Esophagus squamous epithelium (tissue), 5 donors: ENCODE measurements around the gene MALSU1. TPM values are rescaled to one million over a fixed set of nuclear protein-coding genes. Genes with fewer than 3 reads are reported as not detected.

Experiments
- DNase-seq: peaks from one replicate; lab custom pipeline; 2025; lab: John Stamatoyannopoulos, UW
- H3K27ac ChIP-seq, 4 donors: fragments of 200-600 bp; sonication (generic); one replicate each; pipeline ENCODE4 v1.5.1; 2016 to 2019; ENCODE audit warnings: mild to moderate bottlenecking in 1 of 4
- H3K27me3 ChIP-seq, 4 donors: fragments of 200-600 bp; sonication (generic); 1 replicate in 3 of 4; 2 replicates in 1 of 4; pipeline versions ENCODE4 v1.5.1 to v1.6.0; 2017 to 2021; ENCODE audit warnings: antibody characterized with exemption in 1 of 4
- H3K36me3 ChIP-seq, 3 donors: fragments of 200-600 bp; sonication (generic); one replicate each; pipeline ENCODE4 v1.5.1; 2016 to 2019
- H3K4me1 ChIP-seq, 3 donors: fragments of 200-600 bp; sonication (generic); one replicate each; pipeline ENCODE4 v1.5.1; 2017 to 2019
- H3K4me3 ChIP-seq, 4 donors: fragments of 200-600 bp; sonication (generic); 1 replicate in 3 of 4; 2 replicates in 1 of 4; pipeline ENCODE4 v1.5.1; 2016 to 2019; ENCODE audit warnings: mild to moderate bottlenecking in 2 of 4, moderate library complexity in 1 of 4
- H3K9me3 ChIP-seq, 3 donors: fragments of 200-600 bp; sonication (generic); one replicate each; pipeline ENCODE4 v1.5.1; 2016 to 2019
- POLR2A ChIP-seq, 4 donors: fragments of 450-650 bp; IDR thresholded peaks; one replicate each; pipeline ENCODE4 v1.6.1; 2017; ENCODE audit warnings: antibody characterized with exemption in 4 of 4, mild to moderate bottlenecking in 4 of 4, moderate library complexity in 3 of 4
- WGBS, 2 donors: methylation state at CpG; one replicate each; pipeline ENCODE4 v1.1.5; 2018; 5-methylcytosine and 5-hydroxymethylcytosine counted together
- intact Hi-C: fragments of 100-400 bp; cut with DNase I; formaldehyde crosslinking; loops from one replicate; pipeline ENCODE4 v1.15.0; 2022
- total RNA-seq, 4 donors: library from RNA; depleted of rRNA; stranded (reverse); fragments of >200 nt; gene quantifications; one replicate each; pipeline ENCODE4 v1.1.0, GENCODE V29; 2016
- TF ChIP-seq, protein P1 (sequence below), 6 experiments: fragments of 450-650 bp in 4 of 6; fragments of 200-600 bp in 2 of 6; sonication (generic) in 2 of 6; IDR thresholded peaks; one replicate each; pipeline ENCODE4 v1.5.1; 2016 to 2019; ENCODE audit warnings: antibody characterized with exemption in 6 of 6, mild to moderate bottlenecking in 4 of 6, moderate library complexity in 4 of 6
- donor health status: DM: yes; HTN: yes; CAD: no.

The MALSU1 gene
- total RNA-seq, 4 donors from 2014 or later = 32.6 to 55.1 (median 49.3) TPM

- no peak for TF ChIP-seq POLR2A (IDR thresholded peaks at IDR 0.05)
- TF ChIP-seq, protein P1, sequence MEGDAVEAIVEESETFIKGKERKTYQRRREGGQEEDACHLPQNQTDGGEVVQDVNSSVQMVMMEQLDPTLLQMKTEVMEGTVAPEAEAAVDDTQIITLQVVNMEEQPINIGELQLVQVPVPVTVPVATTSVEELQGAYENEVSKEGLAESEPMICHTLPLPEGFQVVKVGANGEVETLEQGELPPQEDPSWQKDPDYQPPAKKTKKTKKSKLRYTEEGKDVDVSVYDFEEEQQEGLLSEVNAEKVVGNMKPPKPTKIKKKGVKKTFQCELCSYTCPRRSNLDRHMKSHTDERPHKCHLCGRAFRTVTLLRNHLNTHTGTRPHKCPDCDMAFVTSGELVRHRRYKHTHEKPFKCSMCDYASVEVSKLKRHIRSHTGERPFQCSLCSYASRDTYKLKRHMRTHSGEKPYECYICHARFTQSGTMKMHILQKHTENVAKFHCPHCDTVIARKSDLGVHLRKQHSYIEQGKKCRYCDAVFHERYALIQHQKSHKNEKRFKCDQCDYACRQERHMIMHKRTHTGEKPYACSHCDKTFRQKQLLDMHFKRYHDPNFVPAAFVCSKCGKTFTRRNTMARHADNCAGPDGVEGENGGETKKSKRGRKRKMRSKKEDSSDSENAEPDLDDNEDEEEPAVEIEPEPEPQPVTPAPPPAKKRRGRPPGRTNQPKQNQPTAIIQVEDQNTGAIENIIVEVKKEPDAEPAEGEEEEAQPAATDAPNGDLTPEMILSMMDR (IDR thresholded peaks at IDR 0.05) = no peak
- intact Hi-C loops = no loop called here
- Histone ChIP-seq H3K27ac (no peak overlapping the region), H3K9me3 (no peaks in the 10 kb centered on the region), H3K4me1 (peaks cover 0 to 5% (median 0%) of the 10 kb centered on the region in 3 donors), H3K4me3 (no peak overlapping the region), H3K36me3 (peaks cover 3 to 89% (median 5%) of the 10 kb centered on the region in 3 donors), H3K27me3 (no peaks in the 10 kb centered on the region)
- no peak for DNase-seq
- 87 to 97% methylated on average over 2 of the region's 2 CpGs for WGBS, 2 donors
Measured at GRCh38 chr7:23268167-23268566, 31.0 kb upstream of the MALSU1 start.

- intact Hi-C loops = no loop called here
- no peak for TF ChIP-seq POLR2A (IDR thresholded peaks at IDR 0.05)
- TF ChIP-seq, protein P1 (IDR thresholded peaks at IDR 0.05) = no peak
- Histone ChIP-seq H3K9me3 (no peaks in the 10 kb centered on the region), H3K27ac (no peak overlapping the region), H3K27me3 (no peaks in the 10 kb centered on the region), H3K4me1 (peaks cover 0 to 10% (median 0%) of the 10 kb centered on the region in 3 donors), H3K4me3 (no peak overlapping the region), H3K36me3 (peaks cover 3 to 85% (median 5%) of the 10 kb centered on the region in 3 donors)
- WGBS, 2 donors = 64 to 79% methylated on average over 4 of the region's 4 CpGs
- no peak for DNase-seq
Measured at GRCh38 chr7:23268746-23269145, 30.4 kb upstream of the MALSU1 start.

DNA sequence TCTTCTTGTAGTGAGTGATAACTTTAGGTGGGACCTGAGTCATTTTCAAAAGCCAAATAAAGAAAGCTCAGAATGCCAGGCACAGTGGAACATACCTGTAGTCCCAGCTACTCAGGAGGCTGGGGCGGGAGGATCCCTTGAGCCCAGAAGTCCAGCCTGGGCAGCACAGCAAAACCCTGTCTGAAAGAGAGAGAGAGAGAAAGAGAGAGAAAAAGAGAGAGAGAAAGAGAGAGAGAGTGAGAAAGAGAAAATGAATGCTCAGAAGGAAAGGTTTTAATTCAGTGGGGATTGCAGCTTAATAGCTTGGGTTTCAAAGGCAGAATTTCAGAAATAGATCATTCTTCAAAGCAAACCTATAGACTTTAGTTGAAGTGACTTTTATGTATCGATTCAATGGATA is 26.9 kb upstream of the MALSU1 start:
- intact Hi-C loops = loop anchor here (10.0 kb wide), 1 partner anchor 203 kb away; the partner anchor contains the start of gene IGF2BP3
- H3K9me3 ChIP-seq = no peaks in the 10 kb centered on the region
- TF ChIP-seq POLR2A (IDR thresholded peaks at IDR 0.05) = no peak
- TF ChIP-seq, protein P1 (IDR thresholded peaks at IDR 0.05) = no peak
- no peak overlapping the region for H3K4me3 ChIP-seq
- H3K36me3 ChIP-seq = peaks cover 0 to 74% (median 3%) of the 10 kb centered on the region in 3 donors
- DNase-seq = no peak
- H3K27me3 ChIP-seq = no peaks in the 10 kb centered on the region
- no peak overlapping the region for H3K27ac ChIP-seq
- WGBS, 2 donors = 83 to 98% methylated on average over 2 of the region's 2 CpGs
- peaks cover 0 to 10% (median 0%) of the 10 kb centered on the region in 3 donors for H3K4me1 ChIP-seq

DNA sequence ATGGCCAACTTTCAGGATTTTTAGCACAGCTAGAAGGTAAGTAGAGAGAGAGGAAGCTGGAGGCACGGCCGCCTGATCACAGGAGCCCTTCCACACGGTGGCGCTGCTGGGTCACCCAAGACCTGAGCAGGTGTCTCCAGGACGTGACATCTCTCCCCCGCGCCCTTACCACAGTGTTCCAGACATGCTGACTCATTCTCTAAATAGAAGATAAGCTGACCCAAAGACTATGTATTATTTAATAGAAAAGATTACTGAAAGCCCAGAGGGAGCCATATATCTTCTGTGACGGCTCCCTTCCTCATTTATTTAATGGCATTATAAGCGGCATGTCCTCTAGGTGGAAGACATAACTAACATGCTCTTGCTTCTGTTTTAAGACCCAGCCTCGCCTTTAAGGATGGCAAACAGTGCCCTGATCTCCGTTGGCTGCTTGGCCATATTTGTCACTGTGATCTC is 26.0 kb upstream of the MALSU1 start:
- WGBS, 2 donors = 2 to 12% methylated on average over 11 of the region's 11 CpGs
- intact Hi-C loops = loop anchor here (10.0 kb wide), 1 partner anchor 202 kb away; the partner anchor contains the start of gene IGF2BP3
- H3K27ac ChIP-seq = peak overlapping the region in 1 of 4 donors; percentile 28
- peaks cover 0 to 10% (median 0%) of the 10 kb centered on the region in 3 donors for H3K4me1 ChIP-seq
- no peak overlapping the region for H3K4me3 ChIP-seq
- H3K36me3 ChIP-seq = peaks cover 0 to 65% (median 3%) of the 10 kb centered on the region in 3 donors
- DNase-seq = peak; percentile 47
- H3K27me3 ChIP-seq = no peaks in the 10 kb centered on the region
- H3K9me3 ChIP-seq = no peaks in the 10 kb centered on the region
- TF ChIP-seq, protein P1 (IDR thresholded peaks at IDR 0.05) = peak; percentile 54 to 87 (median 80)
- no peak for TF ChIP-seq POLR2A (IDR thresholded peaks at IDR 0.05)

- Histone ChIP-seq H3K27me3 (no peaks in the 10 kb centered on the region), H3K27ac (no peak overlapping the region), H3K36me3 (peaks cover 0 to 39% (median 0%) of the 10 kb centered on the region in 3 donors), H3K4me3 (no peak overlapping the region), H3K4me1 (peaks cover 0 to 10% (median 0%) of the 10 kb centered on the region in 3 donors), H3K9me3 (no peaks in the 10 kb centered on the region)
- DNase-seq = no peak
- intact Hi-C loops = loop anchor here (10.0 kb wide), 1 partner anchor 199 kb away; the partner anchor contains the start of gene IGF2BP3
- 75 to 85% methylated on average over 5 of the region's 5 CpGs for WGBS, 2 donors
- TF ChIP-seq, protein P1 (IDR thresholded peaks at IDR 0.05) = no peak
- no peak for TF ChIP-seq POLR2A (IDR thresholded peaks at IDR 0.05)
Measured at GRCh38 chr7:23275912-23276311, 23.2 kb upstream of the MALSU1 start.
